GM18861 (cell line): ENCODE data around the gene SPART.

Source experiments
- ATAC-seq: cut with Tn5 transposase; IDR thresholded peaks from one replicate; pipeline ENCODE4 v1.9.1; 2021; ENCODE audit not compliant: unreplicated experiment

The SPART gene

GRCh38 chr13:36259361-36260137 is 86.6 kb downstream of the SPART start:
- no peak for ATAC-seq

- no peak for ATAC-seq
These were observed 87.4 kb downstream of the SPART start for GRCh38 chr13:36258831-36259230.
